GM19463 (cell line): ENCODE data around the gene AOPEP.

ENCODE experiments used
- ATAC-seq: cut with Tn5 transposase; IDR thresholded peaks from one replicate; pipeline ENCODE4 v1.9.1; 2021; ENCODE audit warnings: mild to moderate bottlenecking, moderate library complexity; ENCODE audit not compliant: unreplicated experiment

AOPEP gene

GRCh38 chr9:94717761-94718160, 8.7 kb upstream of the AOPEP start:
- ATAC-seq, result no peak

- no peak for ATAC-seq
These were observed 7.6 kb upstream of the AOPEP start for GRCh38 chr9:94718936-94719335.

- ATAC-seq, result no peak
These were observed 6.6 kb upstream of the AOPEP start for GRCh38 chr9:94719878-94720277.

GRCh38 chr9:94720846-94721549, 5.5 kb upstream of the AOPEP start:
- no peak for ATAC-seq

- ATAC-seq, result no peak
These were observed 4.7 kb upstream of the AOPEP start for GRCh38 chr9:94721754-94722153.

- no peak for ATAC-seq
These were observed 1.2 kb upstream of the AOPEP start for GRCh38 chr9:94725293-94725692.

GRCh38 chr9:94728719-94729118, 2.2 kb downstream of the AOPEP start:
- ATAC-seq, result no peak

GRCh38 chr9:94729199-94729598, 2.7 kb downstream of the AOPEP start:
- no peak for ATAC-seq

- ATAC-seq, result no peak
These were observed 7.7 kb downstream of the AOPEP start for GRCh38 chr9:94734054-94734754.

- no peak for ATAC-seq
These were observed 10.3 kb downstream of the AOPEP start for GRCh38 chr9:94736759-94737158.

- ATAC-seq, result no peak
These were observed 13.8 kb downstream of the AOPEP start for GRCh38 chr9:94740145-94740840.

- ATAC-seq, result no peak
These were observed 15.4 kb downstream of the AOPEP start for GRCh38 chr9:94741866-94742265.

- ATAC-seq, result no peak
These were observed 16.8 kb downstream of the AOPEP start for GRCh38 chr9:94743035-94743954.

GRCh38 chr9:94745806-94746540, 19.5 kb downstream of the AOPEP start:
- no peak for ATAC-seq

- ATAC-seq, result no peak
These were observed 20.3 kb downstream of the AOPEP start for GRCh38 chr9:94746541-94747370.

- no peak for ATAC-seq
These were observed 28.5 kb downstream of the AOPEP start for GRCh38 chr9:94754976-94755475.

GRCh38 chr9:94757158-94757557, 30.7 kb downstream of the AOPEP start:
- ATAC-seq, result no peak

- ATAC-seq, result no peak
These were observed 31.5 kb downstream of the AOPEP start for GRCh38 chr9:94758031-94758430.

GRCh38 chr9:94758880-94759279, 32.4 kb downstream of the AOPEP start:
- no peak for ATAC-seq
